Sigmoid colon (tissue), 7 donors: ENCODE measurements around the gene C10orf62. TPM values are rescaled to one million over a fixed set of nuclear protein-coding genes. Genes with fewer than 3 reads are reported as not detected.
A peak's percentile ranks its signal among the peaks of the same experiment; 100 is the strongest.

ENCODE experiments used
- DNase-seq: peaks from one replicate; pipeline ENCODE4 v3.0.0-alpha.2; 2019
- H3K27ac ChIP-seq, 4 donors: fragments of 200-600 bp; sonication (generic); one replicate each; pipeline ENCODE4 v1.5.1; 2016 to 2019; ENCODE audit warnings: mild to moderate bottlenecking in 1 of 4
- H3K27me3 ChIP-seq, 3 donors: fragments of 200-600 bp; sonication (generic); one replicate each; pipeline ENCODE4 v1.5.1; 2019; ENCODE audit warnings: mild to moderate bottlenecking in 1 of 3
- H3K36me3 ChIP-seq, 4 donors: fragments of 200-600 bp; sonication (generic); one replicate each; pipeline ENCODE4 v1.5.1; 2016 to 2019
- H3K4me1 ChIP-seq, 4 donors: fragments of 200-600 bp; sonication (generic); one replicate each; pipeline ENCODE4 v1.5.1; 2017 to 2019
- H3K4me3 ChIP-seq, 4 donors: fragments of 200-600 bp; sonication (generic); one replicate each; pipeline ENCODE4 v1.5.1; 2017 to 2019; ENCODE audit warnings: mild to moderate bottlenecking in 2 of 4, moderate library complexity in 1 of 4
- H3K9me3 ChIP-seq, 4 donors: fragments of 200-600 bp in 3 of 4; sonication (generic) in 3 of 4; one replicate each; pipeline versions ENCODE4 v1.5.1 to v1.6.1; 2013 to 2019
- EP300 ChIP-seq, 4 donors: sonication (generic); formaldehyde crosslinking; IDR thresholded peaks; one replicate each; pipeline ENCODE4 v1.6.1; 2017; ENCODE audit warnings: antibody characterized with exemption in 4 of 4
- POLR2A ChIP-seq, 2 donors: fragments of 450-650 bp; IDR thresholded peaks; one replicate each; pipeline ENCODE4 v1.6.1; 2016; ENCODE audit warnings: antibody characterized with exemption in 2 of 2, mild to moderate bottlenecking in 2 of 2, moderate library complexity in 2 of 2
- POLR2AphosphoS5 ChIP-seq, 4 donors: sonication (generic); formaldehyde crosslinking; IDR thresholded peaks; one replicate each; pipeline ENCODE4 v1.6.1; 2017; ENCODE audit warnings: antibody characterized with exemption in 4 of 4
- WGBS, 2 donors: extraction: QIAGEN DNeasy Blood & Tissue Kit; methylation state at CpG; one replicate each; pipeline ENCODE4 v1.1.7; 2013; 5-methylcytosine and 5-hydroxymethylcytosine counted together
- intact Hi-C: fragments of 100-400 bp; cut with DNase I; formaldehyde crosslinking; loops from one replicate; pipeline ENCODE4 v1.15.1; 2023
- polyA plus RNA-seq, 3 donors: library from polyadenylated mRNA; stranded (reverse); fragments of 200-250 nt; gene quantifications; one replicate each; pipeline ENCODE4 v1.2.3, GENCODE V29; 2013
- total RNA-seq, 4 donors: library from RNA; depleted of rRNA; stranded (reverse); fragments of >200 nt; gene quantifications; one replicate each; pipeline ENCODE4 v1.1.0, GENCODE V29; 2016
- TF ChIP-seq, protein P1 (sequence below), 4 experiments: fragments of 450-650 bp in 3 of 4; fragments of 200-600 bp in 1 of 4; IDR thresholded peaks; one replicate each; pipeline ENCODE4 v1.5.1; 2016 to 2019; ENCODE audit warnings: antibody characterized with exemption in 4 of 4, mild to moderate bottlenecking in 3 of 4, moderate library complexity in 2 of 4
- donor health status: healthy with polysubstance abuse.
- donor health status: Bipolar disorder and iron deficiency.
- donor health status: healthy.

The C10orf62 gene
- total and polyA plus RNA-seq, 7 donors, result not detected

DNA sequence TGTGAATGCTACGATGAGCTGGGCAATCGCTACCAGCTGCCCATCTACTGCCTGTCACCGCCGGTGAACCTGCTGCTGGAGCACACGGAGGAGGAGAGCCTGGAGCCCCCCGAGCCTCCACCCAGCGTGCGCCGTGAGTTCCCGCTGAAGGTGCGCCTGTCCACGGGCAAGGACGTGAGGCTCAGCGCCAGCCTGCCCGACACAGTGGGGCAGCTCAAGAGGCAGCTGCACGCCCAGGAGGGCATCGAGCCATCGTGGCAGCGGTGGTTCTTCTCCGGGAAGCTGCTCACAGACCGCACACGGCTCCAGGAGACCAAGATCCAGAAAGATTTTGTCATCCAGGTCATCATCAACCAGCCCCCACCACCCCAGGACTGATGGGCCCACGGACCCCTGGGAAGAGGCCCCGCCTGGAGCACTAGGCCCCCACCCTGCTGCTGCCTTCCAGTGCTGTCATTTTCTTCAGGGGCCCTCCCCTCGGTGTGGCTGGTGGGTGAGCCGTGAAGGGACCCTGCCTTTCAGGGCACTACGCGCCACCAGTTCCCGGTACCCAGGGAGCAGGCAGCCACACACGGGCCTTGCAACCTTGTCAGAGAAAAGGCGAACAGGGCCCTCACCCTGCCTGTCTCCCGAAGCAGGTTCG is 19.3 kb upstream of the C10orf62 start:
- TF ChIP-seq POLR2A (IDR thresholded peaks at IDR 0.05) (no peak), EP300 (IDR thresholded peaks at IDR 0.05) (no peak), POLR2AphosphoS5 (IDR thresholded peaks at IDR 0.05) (no peak)
- TF ChIP-seq, protein P1, sequence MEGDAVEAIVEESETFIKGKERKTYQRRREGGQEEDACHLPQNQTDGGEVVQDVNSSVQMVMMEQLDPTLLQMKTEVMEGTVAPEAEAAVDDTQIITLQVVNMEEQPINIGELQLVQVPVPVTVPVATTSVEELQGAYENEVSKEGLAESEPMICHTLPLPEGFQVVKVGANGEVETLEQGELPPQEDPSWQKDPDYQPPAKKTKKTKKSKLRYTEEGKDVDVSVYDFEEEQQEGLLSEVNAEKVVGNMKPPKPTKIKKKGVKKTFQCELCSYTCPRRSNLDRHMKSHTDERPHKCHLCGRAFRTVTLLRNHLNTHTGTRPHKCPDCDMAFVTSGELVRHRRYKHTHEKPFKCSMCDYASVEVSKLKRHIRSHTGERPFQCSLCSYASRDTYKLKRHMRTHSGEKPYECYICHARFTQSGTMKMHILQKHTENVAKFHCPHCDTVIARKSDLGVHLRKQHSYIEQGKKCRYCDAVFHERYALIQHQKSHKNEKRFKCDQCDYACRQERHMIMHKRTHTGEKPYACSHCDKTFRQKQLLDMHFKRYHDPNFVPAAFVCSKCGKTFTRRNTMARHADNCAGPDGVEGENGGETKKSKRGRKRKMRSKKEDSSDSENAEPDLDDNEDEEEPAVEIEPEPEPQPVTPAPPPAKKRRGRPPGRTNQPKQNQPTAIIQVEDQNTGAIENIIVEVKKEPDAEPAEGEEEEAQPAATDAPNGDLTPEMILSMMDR (IDR thresholded peaks at IDR 0.05), result no peak
- Histone ChIP-seq H3K9me3 (no peaks in the 10 kb centered on the region), H3K4me3 (no peak overlapping the region), H3K27me3 (no peaks in the 10 kb centered on the region), H3K27ac (no peak overlapping the region), H3K4me1 (peaks cover 0 to 27% (median 21%) of the 10 kb centered on the region in 4 donors), H3K36me3 (peaks cover 0 to 34% (median 5%) of the 10 kb centered on the region in 4 donors)
- no peak for DNase-seq
- WGBS, 2 donors, result 93 to 95% methylated on average over 33 of the region's 33 CpGs
- intact Hi-C loops, result no loop called here

DNA sequence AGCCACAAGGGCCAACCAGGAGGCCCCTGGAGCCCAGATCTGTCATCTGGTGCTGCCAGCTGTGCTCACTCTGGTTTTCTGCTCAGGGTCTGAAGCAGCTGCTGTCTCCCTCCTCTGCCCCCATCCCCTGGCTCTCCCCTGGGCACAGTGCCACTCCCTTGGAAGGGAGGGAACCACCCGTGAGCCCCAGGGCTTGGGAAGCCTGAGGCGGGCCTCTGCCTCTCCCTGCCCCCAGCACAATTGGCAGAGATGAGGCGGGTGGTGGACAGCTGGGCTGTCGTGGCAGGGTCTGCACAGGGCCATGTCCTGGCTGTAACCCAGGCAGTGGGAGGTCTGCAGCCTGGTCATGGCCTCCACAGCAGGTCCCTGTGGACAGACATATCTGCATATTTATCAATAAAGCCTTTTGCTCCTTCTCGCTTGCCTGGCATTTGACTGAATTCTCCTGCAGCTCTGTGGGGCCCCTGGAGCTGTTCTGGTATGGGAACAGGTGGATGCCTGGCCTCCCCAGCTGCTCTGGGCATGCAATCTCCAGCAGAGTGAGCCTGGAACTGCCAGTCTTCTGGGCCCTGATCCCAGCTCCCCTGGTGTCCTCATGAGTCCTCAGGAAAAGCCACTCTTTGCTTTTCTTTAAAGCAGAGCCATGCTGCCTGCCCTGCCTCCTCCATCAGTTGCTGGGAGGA is 18.6 kb upstream of the C10orf62 start:
- DNase-seq, result no peak
- intact Hi-C loops, result no loop called here
- Histone ChIP-seq H3K4me1 (peaks cover 0 to 30% (median 22%) of the 10 kb centered on the region in 4 donors), H3K27ac (no peak overlapping the region), H3K27me3 (no peaks in the 10 kb centered on the region), H3K9me3 (no peaks in the 10 kb centered on the region), H3K36me3 (peaks cover 0 to 34% (median 5%) of the 10 kb centered on the region in 4 donors), H3K4me3 (no peak overlapping the region)
- WGBS, 2 donors, result 82 to 88% methylated on average over 5 of the region's 5 CpGs
- TF ChIP-seq EP300 (IDR thresholded peaks at IDR 0.05) (no peak), POLR2AphosphoS5 (IDR thresholded peaks at IDR 0.05) (no peak), POLR2A (IDR thresholded peaks at IDR 0.05) (no peak)
- TF ChIP-seq, protein P1 (IDR thresholded peaks at IDR 0.05), result no peak

- DNase-seq, result no peak
Observed at GRCh38 chr10:97571622-97572021, 17.9 kb upstream of the C10orf62 start.

GRCh38 chr10:97572214-97572989 is 17.1 kb upstream of the C10orf62 start, which contains the start of gene ANKRD2:
ANKRD2 (plus strand) TSS chr10:97572779; CDS start chr10:97572789, 10 bp downstream.
- peaks cover 0 to 34% (median 5%) of the 10 kb centered on the region in 4 donors for H3K36me3 ChIP-seq
- intact Hi-C loops, result loop anchor here (2.0 kb wide), 1 partner anchor 40 kb away; no protein-coding TSS in a partner anchor
- WGBS, 2 donors, result 69 to 73% methylated on average over 16 of the region's 16 CpGs
- H3K4me1 ChIP-seq, result peaks cover 0 to 30% (median 22%) of the 10 kb centered on the region in 4 donors
- no peak for TF ChIP-seq EP300 (IDR thresholded peaks at IDR 0.05)
- TF ChIP-seq, protein P1 (IDR thresholded peaks at IDR 0.05), result peak; percentile 74 to 91 (median 81)
- TF ChIP-seq POLR2AphosphoS5 (IDR thresholded peaks at IDR 0.05), result peak in 2 of 4 donors; percentile 39 to 49
- TF ChIP-seq POLR2A (IDR thresholded peaks at IDR 0.05), result no peak
- H3K4me3 ChIP-seq, result no peak within 1 kb of the TSS
- DNase-seq, result peak; percentile 89
- H3K27me3 ChIP-seq, result no peaks in the 10 kb centered on the region
- peak within 1 kb of the TSS in 2 of 4 donors; percentile 70 to 82 for H3K27ac ChIP-seq
- no peaks in the 10 kb centered on the region for H3K9me3 ChIP-seq

More at GRCh38 chr10:97571622-97572021, 17.9 kb upstream of the C10orf62 start:
- no peak for TF ChIP-seq EP300 (IDR thresholded peaks at IDR 0.05)
- TF ChIP-seq POLR2A (IDR thresholded peaks at IDR 0.05), result no peak
- no peak for TF ChIP-seq POLR2AphosphoS5 (IDR thresholded peaks at IDR 0.05)
- TF ChIP-seq, protein P1 (IDR thresholded peaks at IDR 0.05), result no peak
- Histone ChIP-seq H3K27me3 (no peaks in the 10 kb centered on the region), H3K27ac (no peak overlapping the region), H3K9me3 (no peaks in the 10 kb centered on the region), H3K4me3 (no peak overlapping the region), H3K36me3 (peaks cover 0 to 34% (median 5%) of the 10 kb centered on the region in 4 donors), H3K4me1 (peaks cover 0 to 30% (median 22%) of the 10 kb centered on the region in 4 donors)
- 88 to 91% methylated on average over 3 of the region's 3 CpGs for WGBS, 2 donors
- intact Hi-C loops, result loop anchor here (2.0 kb wide), 1 partner anchor 41 kb away; no protein-coding TSS in a partner anchor
